K562 (cell line): ENCODE results near the gene UNC93B1. TPM values are rescaled to one million over a fixed set of nuclear protein-coding genes. Genes with fewer than 3 reads are reported as not detected.

Source experiments
- CXXC5 ChIP-seq: fragments of 250-450 bp; sonication (Bioruptor Pico); IDR thresholded peaks from 2 replicates; pipeline ENCODE4 v1.8.0; 2022; ENCODE audit warnings: inconsistent platforms, mild to moderate bottlenecking, moderate library complexity
- HDAC2 ChIP-seq: fragments of 450-650 bp; IDR thresholded peaks from 2 replicates; pipeline ENCODE4 v1.6.1; 2016; ENCODE audit warnings: mild to moderate bottlenecking
- HDAC3 ChIP-seq: fragments of 450-650 bp; IDR thresholded peaks from 2 replicates; pipeline ENCODE4 v1.6.1; 2018; ENCODE audit warnings: borderline replicate concordance, mild to moderate bottlenecking, moderate library complexity; ENCODE audit not compliant: partially characterized antibody
- NEUROD1 ChIP-seq: fragments of 150-350 bp; IDR thresholded peaks from 2 replicates; pipeline ENCODE4 v1.6.1; 2014; ENCODE audit warnings: borderline replicate concordance, low read length, low read depth; ENCODE audit not compliant: partially characterized antibody
- NFATC3 ChIP-seq: fragments of 450-650 bp; IDR thresholded peaks from 2 replicates; pipeline ENCODE4 v1.6.1; 2017; ENCODE audit warnings: mild to moderate bottlenecking
- NR2C2 ChIP-seq, 2 experiments: fragments of 200-800 bp in 1 of 2; sonication (Bioruptor generic) in 1 of 2; sonication (generic) in 1 of 2; formaldehyde crosslinking in 1 of 2; IDR thresholded peaks; 2 replicates each; pipeline versions ENCODE4 v1.6.1 to v1.8.0; 2016 to 2022; ENCODE audit warnings: mild to moderate bottlenecking in 1 of 2, missing compliant biosample characterization in 1 of 2, missing genetic modification characterization in 1 of 2, missing genetic modification reagents in 1 of 2
- NRF1 ChIP-seq, 2 experiments: fragments of 450-650 bp; IDR thresholded peaks in 1 of 2; conservative IDR thresholded peaks in 1 of 2; 2 replicates each; pipeline ENCODE4 v1.6.1; 2014; ENCODE audit warnings: mild to moderate bottlenecking in 2 of 2
- PHF8 ChIP-seq: fragments of 200-600 bp; sonication (generic); IDR thresholded peaks from 2 replicates; pipeline ENCODE4 v1.6.1; 2012; ENCODE audit warnings: mixed run types, mild to moderate bottlenecking, inconsistent platforms, low read length, moderate library complexity, borderline replicate concordance
- SIN3B ChIP-seq: fragments of 450-650 bp; IDR thresholded peaks from 2 replicates; pipeline ENCODE4 v1.6.1; 2017; ENCODE audit warnings: low read depth, mild to moderate bottlenecking, moderate library complexity
- ZNF584 ChIP-seq: fragments of 200-800 bp; sonication (Bioruptor generic); IDR thresholded peaks from 2 replicates; pipeline ENCODE4 v1.6.1; 2016; ENCODE audit warnings: low read depth, mild to moderate bottlenecking, missing genetic modification characterization, missing compliant biosample characterization
- ZNF766 ChIP-seq: fragments of 200-800 bp; sonication (Bioruptor generic); conservative IDR thresholded peaks from 2 replicates; pipeline ENCODE4 v1.6.1; 2016; ENCODE audit warnings: missing genetic modification characterization, missing compliant biosample characterization
- polyA plus RNA-seq, 8 experiments: library from polyadenylated mRNA; depleted of rRNA in 4 of 8; stranded (reverse) in 5 of 8; unstranded in 3 of 8; fragments of >200 nt; fragmentation: Nextera tagmentation in 2 of 8; fragmentation: Illumina TruSeq in 1 of 8; extraction: Ambion mirVana in 2 of 8; extraction: Trizol in 1 of 8; gene quantifications; 2 replicates each; pipeline versions ENCODE4 v1.2.1 to v1.2.3, GENCODE V29; 2011 to 2014; ENCODE audit warnings: inconsistent platforms in 1 of 8, missing spikeins in 1 of 8
- total RNA-seq, 7 experiments: library from RNA; depleted of rRNA in 6 of 7; stranded (reverse); fragments of >200 nt in 6 of 7; fragmentation: Illumina TruSeq in 2 of 7; extraction: Trizol in 2 of 7; gene quantifications; 2 replicates each; pipeline versions ENCODE4 v1.2.1 to v1.2.3, GENCODE V29; 2011 to 2021; ENCODE audit warnings: low replicate concordance in 1 of 7
- TF ChIP-seq, protein P1 (sequence below), 2 experiments: IDR thresholded peaks; 2 replicates each; pipeline ENCODE4 v1.6.1; 2011; ENCODE audit warnings: borderline replicate concordance in 1 of 2, control low read depth in 1 of 2, low read depth in 1 of 2, low read length in 1 of 2, mild to moderate bottlenecking in 1 of 2, mixed read lengths in 1 of 2, moderate library complexity in 1 of 2; ENCODE audit not compliant: insufficient read depth in 1 of 2, insufficient read length in 1 of 2, poor library complexity in 1 of 2, severe bottlenecking in 1 of 2; ENCODE audit errors: extremely low read depth in 1 of 2
- TF ChIP-seq, protein P2 (sequence below): fragments of 200-800 bp; sonication (Bioruptor generic); IDR thresholded peaks from 2 replicates; pipeline ENCODE4 v1.6.1; 2017; ENCODE audit warnings: missing genetic modification characterization, missing compliant biosample characterization
- TF ChIP-seq, protein P3 (sequence below): fragments of 250-450 bp; sonication (Bioruptor Pico); IDR thresholded peaks from 2 replicates; pipeline ENCODE4 v1.8.0; 2022; ENCODE audit warnings: moderate library complexity, mild to moderate bottlenecking, inconsistent platforms
- TF ChIP-seq, protein P4 (sequence below): fragments of 450-650 bp; IDR thresholded peaks from one replicate; pipeline ENCODE4 v1.6.1; 2018; ENCODE audit warnings: mild to moderate bottlenecking, moderate library complexity; ENCODE audit not compliant: partially characterized antibody
- TF ChIP-seq, protein P5 (sequence below), 2 experiments: IDR thresholded peaks; 2 replicates each; pipeline ENCODE4 v1.6.1; 2012; ENCODE audit warnings: improper control_type of control experiment in 2 of 2, low read depth in 2 of 2, low read length in 2 of 2, borderline replicate concordance in 1 of 2

UNC93B1 gene
- total and polyA plus RNA-seq, 9 of the 15 experiments (the other 6 are each of a cell fraction or from before 2014, with no cell fraction given) = 0.10 to 13.6 (median 6.5) TPM

DNA sequence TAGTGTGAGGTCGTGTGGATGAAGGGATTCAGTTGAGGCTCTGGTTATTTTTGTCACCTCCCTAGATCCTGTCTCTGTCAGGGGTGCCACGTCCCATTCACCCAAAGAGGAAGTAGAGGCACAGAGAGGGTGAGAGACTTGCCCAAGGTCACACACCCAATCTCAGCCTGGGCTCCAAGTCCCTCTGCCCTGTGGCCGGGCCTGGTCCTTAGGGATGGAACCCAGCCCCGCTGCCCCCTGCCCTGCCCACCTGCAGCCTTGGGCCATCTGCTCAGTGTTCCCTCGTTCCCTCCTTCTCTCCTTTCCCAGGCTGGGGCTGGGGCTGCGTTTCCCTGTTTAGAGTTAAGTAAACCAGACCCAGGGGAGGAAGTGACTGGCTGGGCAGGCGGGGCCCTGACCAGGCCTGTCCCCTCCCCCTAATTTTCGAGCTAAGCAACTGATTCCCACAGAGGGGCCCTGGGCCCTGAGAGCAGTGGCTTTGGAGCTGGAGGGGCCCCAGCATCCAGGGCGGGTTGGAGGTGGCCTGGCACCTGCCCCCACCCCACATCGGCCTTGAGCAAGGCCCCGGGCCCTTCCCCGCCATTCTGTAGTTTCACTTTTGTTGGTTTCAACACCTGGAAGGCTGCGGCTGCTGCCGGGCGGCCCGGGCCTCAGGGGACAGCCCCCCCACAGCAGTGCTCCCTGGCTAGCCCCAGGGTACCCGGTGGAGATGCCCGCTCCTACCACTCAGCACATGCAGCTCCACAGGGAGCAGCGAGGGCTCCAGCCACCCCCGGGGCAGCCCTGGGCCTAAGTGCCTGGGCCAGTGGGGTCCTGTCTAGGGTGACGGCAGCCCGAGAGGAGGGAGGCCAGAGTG, 36.4 kb upstream of the UNC93B1 start (continued):
- TF ChIP-seq ZNF766 (peak; percentile 52; the same call in 1 of the 2 replicates), HDAC2 (peak; percentile 76; the same call in 1 of the 2 replicates), SIN3B (no peak), NFATC3 (no peak), HDAC3 (no peak), CXXC5 (CRISPR knock-in tag) (peak; percentile 15), NRF1 (conservative IDR thresholded peaks at IDR 0.05 in 1 of 2, IDR thresholded peaks at IDR 0.05 in 1 of 2) (peak; percentile 42 to 46; a peak in 2 of 4 replicates), ZNF584 (0 out of 2 replicates have a peak, but pooled peaks have one; percentile 10), PHF8 (peak; percentile 44; the same call in 1 of the 2 replicates), NEUROD1 (no peak), NR2C2 (CRISPR knock-in tag; IDR thresholded peaks at IDR 0.05) (no peak), NR2C2 (tag; IDR thresholded peaks at IDR 0.05) (no peak)
- TF ChIP-seq, protein P1, sequence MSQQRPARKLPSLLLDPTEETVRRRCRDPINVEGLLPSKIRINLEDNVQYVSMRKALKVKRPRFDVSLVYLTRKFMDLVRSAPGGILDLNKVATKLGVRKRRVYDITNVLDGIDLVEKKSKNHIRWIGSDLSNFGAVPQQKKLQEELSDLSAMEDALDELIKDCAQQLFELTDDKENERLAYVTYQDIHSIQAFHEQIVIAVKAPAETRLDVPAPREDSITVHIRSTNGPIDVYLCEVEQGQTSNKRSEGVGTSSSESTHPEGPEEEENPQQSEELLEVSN (IDR thresholded peaks at IDR 0.05; ENCODE audit: borderline replicate concordance in 1 of 2, extremely low read depth in 1 of 2, insufficient read depth in 1 of 2, insufficient read length in 1 of 2, low read depth in 1 of 2, low read length in 1 of 2, poor library complexity in 1 of 2, severe bottlenecking in 1 of 2) = peak in 1 of 2 experiments; percentile 6
- TF ChIP-seq, protein P2, sequence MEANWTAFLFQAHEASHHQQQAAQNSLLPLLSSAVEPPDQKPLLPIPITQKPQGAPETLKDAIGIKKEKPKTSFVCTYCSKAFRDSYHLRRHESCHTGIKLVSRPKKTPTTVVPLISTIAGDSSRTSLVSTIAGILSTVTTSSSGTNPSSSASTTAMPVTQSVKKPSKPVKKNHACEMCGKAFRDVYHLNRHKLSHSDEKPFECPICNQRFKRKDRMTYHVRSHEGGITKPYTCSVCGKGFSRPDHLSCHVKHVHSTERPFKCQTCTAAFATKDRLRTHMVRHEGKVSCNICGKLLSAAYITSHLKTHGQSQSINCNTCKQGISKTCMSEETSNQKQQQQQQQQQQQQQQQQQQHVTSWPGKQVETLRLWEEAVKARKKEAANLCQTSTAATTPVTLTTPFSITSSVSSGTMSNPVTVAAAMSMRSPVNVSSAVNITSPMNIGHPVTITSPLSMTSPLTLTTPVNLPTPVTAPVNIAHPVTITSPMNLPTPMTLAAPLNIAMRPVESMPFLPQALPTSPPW (CRISPR knock-in tag) = peak; percentile 11; the same call in 1 of the 2 replicates
- TF ChIP-seq, protein P3, sequence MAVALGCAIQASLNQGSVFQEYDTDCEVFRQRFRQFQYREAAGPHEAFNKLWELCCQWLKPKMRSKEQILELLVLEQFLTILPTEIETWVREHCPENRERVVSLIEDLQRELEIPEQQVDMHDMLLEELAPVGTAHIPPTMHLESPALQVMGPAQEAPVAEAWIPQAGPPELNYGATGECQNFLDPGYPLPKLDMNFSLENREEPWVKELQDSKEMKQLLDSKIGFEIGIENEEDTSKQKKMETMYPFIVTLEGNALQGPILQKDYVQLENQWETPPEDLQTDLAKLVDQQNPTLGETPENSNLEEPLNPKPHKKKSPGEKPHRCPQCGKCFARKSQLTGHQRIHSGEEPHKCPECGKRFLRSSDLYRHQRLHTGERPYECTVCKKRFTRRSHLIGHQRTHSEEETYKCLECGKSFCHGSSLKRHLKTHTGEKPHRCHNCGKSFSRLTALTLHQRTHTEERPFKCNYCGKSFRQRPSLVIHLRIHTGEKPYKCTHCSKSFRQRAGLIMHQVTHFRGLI = no peak
- TF ChIP-seq, protein P4, sequence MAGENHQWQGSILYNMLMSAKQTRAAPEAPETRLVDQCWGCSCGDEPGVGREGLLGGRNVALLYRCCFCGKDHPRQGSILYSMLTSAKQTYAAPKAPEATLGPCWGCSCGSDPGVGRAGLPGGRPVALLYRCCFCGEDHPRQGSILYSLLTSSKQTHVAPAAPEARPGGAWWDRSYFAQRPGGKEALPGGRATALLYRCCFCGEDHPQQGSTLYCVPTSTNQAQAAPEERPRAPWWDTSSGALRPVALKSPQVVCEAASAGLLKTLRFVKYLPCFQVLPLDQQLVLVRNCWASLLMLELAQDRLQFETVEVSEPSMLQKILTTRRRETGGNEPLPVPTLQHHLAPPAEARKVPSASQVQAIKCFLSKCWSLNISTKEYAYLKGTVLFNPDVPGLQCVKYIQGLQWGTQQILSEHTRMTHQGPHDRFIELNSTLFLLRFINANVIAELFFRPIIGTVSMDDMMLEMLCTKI = no peak
- TF ChIP-seq, protein P5, sequence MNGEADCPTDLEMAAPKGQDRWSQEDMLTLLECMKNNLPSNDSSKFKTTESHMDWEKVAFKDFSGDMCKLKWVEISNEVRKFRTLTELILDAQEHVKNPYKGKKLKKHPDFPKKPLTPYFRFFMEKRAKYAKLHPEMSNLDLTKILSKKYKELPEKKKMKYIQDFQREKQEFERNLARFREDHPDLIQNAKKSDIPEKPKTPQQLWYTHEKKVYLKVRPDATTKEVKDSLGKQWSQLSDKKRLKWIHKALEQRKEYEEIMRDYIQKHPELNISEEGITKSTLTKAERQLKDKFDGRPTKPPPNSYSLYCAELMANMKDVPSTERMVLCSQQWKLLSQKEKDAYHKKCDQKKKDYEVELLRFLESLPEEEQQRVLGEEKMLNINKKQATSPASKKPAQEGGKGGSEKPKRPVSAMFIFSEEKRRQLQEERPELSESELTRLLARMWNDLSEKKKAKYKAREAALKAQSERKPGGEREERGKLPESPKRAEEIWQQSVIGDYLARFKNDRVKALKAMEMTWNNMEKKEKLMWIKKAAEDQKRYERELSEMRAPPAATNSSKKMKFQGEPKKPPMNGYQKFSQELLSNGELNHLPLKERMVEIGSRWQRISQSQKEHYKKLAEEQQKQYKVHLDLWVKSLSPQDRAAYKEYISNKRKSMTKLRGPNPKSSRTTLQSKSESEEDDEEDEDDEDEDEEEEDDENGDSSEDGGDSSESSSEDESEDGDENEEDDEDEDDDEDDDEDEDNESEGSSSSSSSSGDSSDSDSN (IDR thresholded peaks at IDR 0.05; ENCODE audit: borderline replicate concordance in 1 of 2, low read depth in 2 of 2, low read length in 2 of 2) = peak in 1 of 2 experiments; percentile 56; a peak in 1 of 4 replicates
